B cell (primary cell): ENCODE results near the gene RABGAP1L. TPM values are rescaled to one million over a fixed set of nuclear protein-coding genes. Genes with fewer than 3 reads are reported as not detected.

Source experiments
- ATAC-seq: fragments of 200-7000 bp; cut with Tn5 transposase; one replicate; pipeline ENCODE4 v1.10.0; 2021; ENCODE audit warnings: low read depth, mild to moderate bottlenecking, moderate number of reproducible peaks, moderate library complexity
- CTCF ChIA-PET: fragments of 350-600 bp; sonication (Branson Sonifier 250); formaldehyde crosslinking; loops from one replicate; lab custom pipeline; 2021; ENCODE audit warnings: antibody characterized with exemption, inconsistent platforms; lab: Charles Lee
- POLR2A ChIA-PET: fragments of 350-600 bp; sonication (Branson Sonifier 250); formaldehyde crosslinking; loops from one replicate; lab custom pipeline; 2021; ENCODE audit warnings: antibody characterized with exemption; lab: Charles Lee
- DNase-seq: peaks from one replicate; pipeline ENCODE4 v3.0.0; 2013
- H2AFZ ChIP-seq: 2 replicates; pipeline ENCODE4 v1.6.1; 2012; ENCODE audit warnings: mild to moderate bottlenecking, low read depth, low read length; ENCODE audit not compliant: insufficient read depth, poor library complexity, severe bottlenecking
- H3K27ac ChIP-seq, 2 donors: 1 replicate in 1 of 2; 2 replicates in 1 of 2; pipeline ENCODE4 v1.5.1; 2012 to 2013; ENCODE audit warnings: low read length in 2 of 2, mild to moderate bottlenecking in 2 of 2, moderate library complexity in 1 of 2
- H3K27me3 ChIP-seq, 4 experiments: fragments of 200-600 bp in 1 of 4; sonication (generic) in 1 of 4; replicated peaks in 1 of 4; 1 replicate in 2 of 4; 2 replicates in 2 of 4; pipeline versions ENCODE4 v1.6.1 to v1.7.0; 2013 to 2016; ENCODE audit warnings: low read length in 3 of 4, mild to moderate bottlenecking in 2 of 4, mixed read lengths in 1 of 4, moderate library complexity in 1 of 4; ENCODE audit not compliant: insufficient read depth in 4 of 4, control insufficient read depth in 3 of 4; ENCODE audit errors: control extremely low read depth in 1 of 4
- H3K36me3 ChIP-seq, 2 experiments: replicated peaks in 1 of 2; 1 replicate in 1 of 2; 2 replicates in 1 of 2; pipeline versions ENCODE4 v1.6.1 to v1.7.1; 2013; ENCODE audit warnings: low read length in 1 of 2; ENCODE audit not compliant: insufficient read depth in 2 of 2, control insufficient read depth in 1 of 2; ENCODE audit errors: control extremely low read depth in 1 of 2, extremely low read depth in 1 of 2
- H3K4me1 ChIP-seq, 2 donors: fragments of 200-600 bp in 1 of 2; sonication (generic) in 1 of 2; 1 replicate in 1 of 2; 2 replicates in 1 of 2; pipeline versions ENCODE4 v1.5.1 to v1.6.1; 2013 to 2017; ENCODE audit warnings: low read length in 2 of 2; ENCODE audit not compliant: control insufficient read depth in 2 of 2, insufficient read depth in 2 of 2
- H3K4me2 ChIP-seq: replicated peaks from 2 replicates; pipeline ENCODE3; 2012; ENCODE audit warnings: mild to moderate bottlenecking, low read depth, low read length; ENCODE audit not compliant: poor library complexity, severe bottlenecking
- H3K4me3 ChIP-seq, 5 experiments: fragments of 200-600 bp in 1 of 5; sonication (generic) in 1 of 5; 1 replicate in 3 of 5; 2 replicates in 2 of 5; pipeline versions ENCODE4 v1.5.1 to v1.7.0; 2011 to 2016; ENCODE audit warnings: low read length in 4 of 5, mild to moderate bottlenecking in 4 of 5, low read depth in 2 of 5, control low read depth in 1 of 5, moderate library complexity in 1 of 5; ENCODE audit not compliant: insufficient read depth in 1 of 5; ENCODE audit errors: control extremely low read depth in 1 of 5, extremely low read depth in 1 of 5
- H3K79me2 ChIP-seq: fragments of 200-600 bp; sonication (generic); one replicate; pipeline ENCODE4 v1.6.0; 2016; ENCODE audit warnings: low read length; ENCODE audit not compliant: control insufficient read depth, insufficient read depth
- H3K9ac ChIP-seq: fragments of 200-600 bp; sonication (generic); 2 replicates; pipeline ENCODE4 v1.6.1; 2017; ENCODE audit warnings: mild to moderate bottlenecking, low read length, moderate library complexity
- H3K9me3 ChIP-seq, 3 donors: one replicate each; pipeline versions ENCODE4 v1.6.1 to v1.7.1; 2013; ENCODE audit warnings: low read length in 2 of 3; ENCODE audit not compliant: control insufficient read depth in 2 of 3, insufficient read depth in 1 of 3; ENCODE audit errors: control extremely low read depth in 1 of 3
- H4K20me1 ChIP-seq: 2 replicates; pipeline ENCODE4 v1.6.0; 2012; ENCODE audit warnings: mild to moderate bottlenecking, low read length; ENCODE audit not compliant: insufficient read depth, control insufficient read depth, poor library complexity, severe bottlenecking
- H3K27ac Mint-ChIP-seq: one replicate; pipeline ENCODE4 v1.8.0; 2021; ENCODE audit warnings: mixed read lengths
- H3K27me3 Mint-ChIP-seq: one replicate; pipeline ENCODE4 v1.8.0; 2021; ENCODE audit warnings: mixed read lengths
- H3K4me1 Mint-ChIP-seq: one replicate; pipeline ENCODE4 v1.8.0; 2021; ENCODE audit warnings: mixed read lengths
- H3K4me3 Mint-ChIP-seq: one replicate; pipeline ENCODE4 v1.8.0; 2021; ENCODE audit warnings: mixed read lengths
- H3K9me3 Mint-ChIP-seq: one replicate; pipeline ENCODE4 v1.8.0; 2022; ENCODE audit warnings: mixed read lengths; ENCODE audit not compliant: insufficient read depth
- CTCF ChIP-seq: fragments of 200-600 bp; IDR thresholded peaks from one replicate; pipeline ENCODE4 v1.8.0; 2022; ENCODE audit warnings: antibody characterized with exemption, mild to moderate bottlenecking
- EZH2 ChIP-seq: IDR thresholded peaks from 2 replicates; pipeline ENCODE4 v1.6.1; 2012; ENCODE audit warnings: borderline replicate concordance, low read depth, mild to moderate bottlenecking, moderate library complexity, low read length; ENCODE audit not compliant: insufficient read depth, poor library complexity, severe bottlenecking
- WGBS: methylation state at CpG from one replicate; pipeline ENCODE4 v1.1.5; 2013; ENCODE audit warnings: missing lambda C conversion rate; ENCODE audit not compliant: insufficient coverage; 5-methylcytosine and 5-hydroxymethylcytosine counted together
- intact Hi-C: fragments of 100-400 bp; cut with micrococcal nuclease; formaldehyde crosslinking; loops from one replicate; pipeline ENCODE4 v1.10.0; 2022
- polyA plus RNA-seq: library from polyadenylated mRNA; depleted of rRNA; stranded (reverse); fragments of >200 nt; gene quantifications from 2 replicates; pipeline ENCODE4 v1.2.3, GENCODE V29; 2012
- total RNA-seq, 2 donors: library from RNA; stranded (reverse); fragments of 120-200 nt in 1 of 2; gene quantifications; 1 replicate in 1 of 2; 2 replicates in 1 of 2; pipeline versions ENCODE4 v1.2.3 to v1.2.4, GENCODE V29; 2013 to 2022

RABGAP1L gene
- total and polyA plus RNA-seq, 2 donors (not counting 1 experiment from before 2014, with no cell fraction given) = 34.9 to 159 TPM

GRCh38 chr1:174818014-174818616, 658.8 kb downstream of the RABGAP1L start:
- Mint-ChIP-seq H3K27ac (no peak overlapping the region), H3K4me3 (no peak overlapping the region), H3K9me3 (no peaks in the 10 kb centered on the region), H3K4me1 (peaks cover 18% of the 10 kb centered on the region), H3K27me3 (no peaks in the 10 kb centered on the region)
- TF ChIP-seq EZH2 (no peak), CTCF (no peak)
- no peak overlapping the region for H3K27ac ChIP-seq
- ChIA-PET POLR2A (no interaction called here), CTCF (no interaction called here)
- peaks cover 0 to 2% of the 10 kb centered on the region in 2 experiments for H3K36me3 ChIP-seq
- no peak overlapping the region for H3K9ac ChIP-seq
- intact Hi-C loops = loop anchor here (5.0 kb wide), 1 partner anchor 41 kb away; no protein-coding TSS in a partner anchor
- peaks cover 14 to 19% of the 10 kb centered on the region in 2 donors for H3K4me1 ChIP-seq
- no peak overlapping the region for H3K4me3 ChIP-seq
- peaks cover 17% of the 10 kb centered on the region for H3K79me2 ChIP-seq
- H3K4me2 ChIP-seq = no peak overlapping the region
- no peaks in the 10 kb centered on the region for H3K9me3 ChIP-seq
- no peaks in the 10 kb centered on the region for H4K20me1 ChIP-seq
- 69% methylated on average over 3 of the region's 4 CpGs for WGBS
- no peak overlapping the region for H2AFZ ChIP-seq
- H3K27me3 ChIP-seq = no peaks in the 10 kb centered on the region
- DNase-seq = no peak
- no peak for ATAC-seq

- peaks cover 17% of the 10 kb centered on the region for H3K79me2 ChIP-seq
- no peak overlapping the region for H3K4me3 Mint-ChIP-seq
- 100% methylated on average over 1 of the region's 1 CpG for WGBS
- no peak overlapping the region for H2AFZ ChIP-seq
- peaks cover 18% of the 10 kb centered on the region for H3K4me1 Mint-ChIP-seq
- CTCF ChIA-PET = no interaction called here
- peaks cover 14 to 19% of the 10 kb centered on the region in 2 donors for H3K4me1 ChIP-seq
- POLR2A ChIA-PET = no interaction called here
- no peaks in the 10 kb centered on the region for H3K36me3 ChIP-seq
- no peak overlapping the region for H3K4me2 ChIP-seq
- H3K9ac ChIP-seq = no peak overlapping the region
- no peak overlapping the region for H3K27ac ChIP-seq
- no peak overlapping the region for H3K27ac Mint-ChIP-seq
- no peaks in the 10 kb centered on the region for H4K20me1 ChIP-seq
- intact Hi-C loops = loop anchor here (5.0 kb wide), 1 partner anchor 42 kb away; no protein-coding TSS in a partner anchor
- H3K9me3 ChIP-seq = no peaks in the 10 kb centered on the region
- ATAC-seq (no peak), DNase-seq (no peak)
- H3K27me3 Mint-ChIP-seq = no peaks in the 10 kb centered on the region
- H3K9me3 Mint-ChIP-seq = no peaks in the 10 kb centered on the region
- TF ChIP-seq CTCF (no peak), EZH2 (no peak)
- H3K27me3 ChIP-seq = no peaks in the 10 kb centered on the region
- H3K4me3 ChIP-seq = no peak overlapping the region
Measured at GRCh38 chr1:174818951-174819350, 659.6 kb downstream of the RABGAP1L start.
